Stimulated activated effector memory CD8-positive, alpha-beta T cell treated with anti-CD3 and anti-CD28 coated beads, Interleukin-12 subunit alpha, Interleukin-12 subunit beta, amount 100 ng/mL, for 72 hours (primary cell): ENCODE results near the gene GRIN2A.

ENCODE experiments used
- ATAC-seq: fragments of 150-1000 bp; cut with Tn5 transposase; 2 replicates; pipeline ENCODE4 v1.10.0; 2021
- DNase-seq, 2 donors: peaks; one replicate each; pipeline ENCODE4 v3.0.0; 2021 to 2022; ENCODE audit warnings: low spot score in 2 of 2
- H3K27ac Mint-ChIP-seq: one replicate; pipeline ENCODE4 v1.8.0; 2022; ENCODE audit warnings: mild to moderate bottlenecking, mixed read lengths
- H3K36me3 Mint-ChIP-seq: one replicate; pipeline ENCODE4 v1.8.0; 2022; ENCODE audit warnings: mild to moderate bottlenecking, mixed read lengths
- H3K4me1 Mint-ChIP-seq: one replicate; pipeline ENCODE4 v1.8.0; 2022; ENCODE audit warnings: mixed read lengths
- H3K4me3 Mint-ChIP-seq: one replicate; pipeline ENCODE4 v1.8.0; 2022; ENCODE audit warnings: mild to moderate bottlenecking, mixed read lengths
- H3K9me3 Mint-ChIP-seq: one replicate; pipeline ENCODE4 v1.8.0; 2022; ENCODE audit warnings: mixed read lengths

Gene GRIN2A

GRCh38 chr16:9756434-9756833, 425.8 kb downstream of the GRIN2A start:
- H3K27ac Mint-ChIP-seq: no peak overlapping the region
- no peaks in the 10 kb centered on the region for H3K9me3 Mint-ChIP-seq
- H3K4me1 Mint-ChIP-seq: no peaks in the 10 kb centered on the region
- H3K4me3 Mint-ChIP-seq: no peak overlapping the region
- DNase-seq (no peak), ATAC-seq (no peak)
- H3K36me3 Mint-ChIP-seq: no peaks in the 10 kb centered on the region

- Mint-ChIP-seq H3K9me3 (peaks cover 4% of the 10 kb centered on the region), H3K4me3 (no peak overlapping the region), H3K36me3 (no peaks in the 10 kb centered on the region), H3K27ac (no peak overlapping the region), H3K4me1 (no peaks in the 10 kb centered on the region)
- no peak for ATAC-seq
- no peak for DNase-seq
These were observed 427.1 kb downstream of the GRIN2A start for GRCh38 chr16:9755081-9755480.

- no peak for DNase-seq
- Mint-ChIP-seq H3K4me3 (no peak overlapping the region), H3K36me3 (no peaks in the 10 kb centered on the region), H3K4me1 (no peaks in the 10 kb centered on the region), H3K27ac (no peak overlapping the region), H3K9me3 (peaks cover 12% of the 10 kb centered on the region)
- no peak for ATAC-seq
These were observed 440.5 kb downstream of the GRIN2A start for GRCh38 chr16:9741776-9742175.

GRCh38 chr16:9739301-9739700, 442.9 kb downstream of the GRIN2A start:
- DNase-seq: no peak
- Mint-ChIP-seq H3K27ac (no peak overlapping the region), H3K4me1 (no peaks in the 10 kb centered on the region), H3K9me3 (peaks cover 12% of the 10 kb centered on the region), H3K36me3 (no peaks in the 10 kb centered on the region), H3K4me3 (no peak overlapping the region)
- ATAC-seq: no peak

- Mint-ChIP-seq H3K9me3 (peaks cover 12% of the 10 kb centered on the region), H3K4me1 (no peaks in the 10 kb centered on the region), H3K4me3 (no peak overlapping the region), H3K36me3 (no peaks in the 10 kb centered on the region), H3K27ac (no peak overlapping the region)
- ATAC-seq: no peak
- DNase-seq: no peak
These were observed 443.5 kb downstream of the GRIN2A start for GRCh38 chr16:9738690-9739089.

- Mint-ChIP-seq H3K4me3 (no peak overlapping the region), H3K27ac (no peak overlapping the region), H3K36me3 (no peaks in the 10 kb centered on the region), H3K4me1 (no peaks in the 10 kb centered on the region), H3K9me3 (peaks cover 6% of the 10 kb centered on the region)
- ATAC-seq (no peak), DNase-seq (no peak)
These were observed 445.7 kb downstream of the GRIN2A start for GRCh38 chr16:9736547-9736946.

- Mint-ChIP-seq H3K9me3 (peaks cover 7% of the 10 kb centered on the region), H3K27ac (no peak overlapping the region), H3K4me3 (no peak overlapping the region), H3K4me1 (no peaks in the 10 kb centered on the region), H3K36me3 (no peaks in the 10 kb centered on the region)
- DNase-seq: no peak
- ATAC-seq: no peak
These were observed 459.1 kb downstream of the GRIN2A start for GRCh38 chr16:9723136-9723535.

- Mint-ChIP-seq H3K4me1 (no peaks in the 10 kb centered on the region), H3K9me3 (peaks cover 4% of the 10 kb centered on the region), H3K27ac (no peak overlapping the region), H3K36me3 (no peaks in the 10 kb centered on the region), H3K4me3 (no peak overlapping the region)
- no peak for DNase-seq
- ATAC-seq: no peak
These were observed 468.3 kb downstream of the GRIN2A start for GRCh38 chr16:9713907-9714306.

- Mint-ChIP-seq H3K36me3 (no peaks in the 10 kb centered on the region), H3K9me3 (peaks cover 7% of the 10 kb centered on the region), H3K27ac (no peak overlapping the region), H3K4me1 (no peaks in the 10 kb centered on the region), H3K4me3 (no peak overlapping the region)
- no peak for ATAC-seq
- no peak for DNase-seq
These were observed 469.1 kb downstream of the GRIN2A start for GRCh38 chr16:9713156-9713555.

GRCh38 chr16:9708972-9709620, 473.1 kb downstream of the GRIN2A start:
- Mint-ChIP-seq H3K27ac (no peak overlapping the region), H3K9me3 (peaks cover 5% of the 10 kb centered on the region), H3K36me3 (no peaks in the 10 kb centered on the region), H3K4me3 (no peak overlapping the region), H3K4me1 (no peaks in the 10 kb centered on the region)
- no peak for DNase-seq
- ATAC-seq: no peak

- ATAC-seq (no peak), DNase-seq (no peak)
- Mint-ChIP-seq H3K4me1 (no peaks in the 10 kb centered on the region), H3K4me3 (no peak overlapping the region), H3K9me3 (peaks cover 4% of the 10 kb centered on the region), H3K27ac (no peak overlapping the region), H3K36me3 (no peaks in the 10 kb centered on the region)
These were observed 475.9 kb downstream of the GRIN2A start for GRCh38 chr16:9706217-9706836.

- Mint-ChIP-seq H3K9me3 (peaks cover 4% of the 10 kb centered on the region), H3K27ac (no peak overlapping the region), H3K4me3 (no peak overlapping the region), H3K36me3 (no peaks in the 10 kb centered on the region), H3K4me1 (no peaks in the 10 kb centered on the region)
- no peak for ATAC-seq
- DNase-seq: no peak
These were observed 478.5 kb downstream of the GRIN2A start for GRCh38 chr16:9703731-9704130.
